ENCODE results near the gene POLR2H.

DNA sequence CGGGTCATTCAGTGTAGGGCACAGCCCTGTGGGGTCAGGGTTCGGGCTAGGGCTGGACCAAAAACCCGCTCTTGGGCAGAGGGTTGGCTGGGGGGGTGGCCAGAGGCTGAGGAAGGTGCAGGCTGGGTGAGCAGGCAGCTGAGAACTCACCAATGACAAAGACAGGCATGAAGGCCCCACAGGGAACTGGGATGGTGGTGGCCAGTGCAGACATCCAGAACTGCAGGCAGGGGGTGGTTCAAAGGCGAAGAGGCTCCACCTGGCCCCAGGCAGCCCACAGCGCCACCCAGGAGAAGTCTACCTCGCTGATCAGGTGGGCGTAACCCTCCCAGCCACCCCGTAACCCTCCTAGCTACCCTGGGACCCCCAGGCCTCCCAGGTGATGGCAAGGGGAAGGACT is 6.8 kb upstream of the POLR2H start:
- no peak for TF ChIP-seq CTCF (IDR thresholded peaks at IDR 0.05)
- no peak for TF ChIP-seq POLR2A (IDR thresholded peaks at IDR 0.05)

All from thyroid gland (tissue), 4 donors.